ENCODE data around the gene C2CD5. TPM values are rescaled to one million over a fixed set of nuclear protein-coding genes. Genes with fewer than 3 reads are reported as not detected.
A peak's percentile ranks its signal among the peaks of the same experiment; 100 is the strongest.

C2CD5 gene
- polyA plus RNA-seq (2012; rRNA removed), result 9.2 and 12.1 TPM in 2 replicates
- 11.7 and 12.2 TPM in 2 replicates for polyA plus RNA-seq (2012; cell fraction: cytosol; rRNA removed)
- 12.5 and 28.0 TPM in 2 replicates for polyA plus RNA-seq (2012; cell fraction: nucleus; rRNA removed)

GRCh38 chr12:22544038-22544979 is at the start of gene C2CD5:
Gene C2CD5 (minus strand): TSS chr12:22544542. CDS start chr12:22544150, 392 bp downstream.
- CTCF ChIA-PET, result interaction anchor here (0.7 to 1.5 kb wide), 5 partner anchors 12 to 463 kb away, joined by 3 to 6 read pairs (median 4); no protein-coding TSS in a partner anchor
- H4K20me1 ChIP-seq (ENCODE audit: insufficient read depth), result no peaks in the 10 kb centered on the region
- no peaks in the 10 kb centered on the region for H3K27me3 ChIP-seq (ENCODE audit: insufficient read depth)
- H3F3A ChIP-seq (replicated peaks; ENCODE audit: insufficient read depth), result no peaks in the 10 kb centered on the region
- H3K4me3 ChIP-seq (ENCODE audit: low read depth in 2 of 2, low read length in 1 of 2), result peak within 1 kb of the TSS; percentile 77
- peak within 1 kb of the TSS; percentile 82 for H3K9ac ChIP-seq
- no peaks in the 10 kb centered on the region for H3K9me2 ChIP-seq
- no peaks in the 10 kb centered on the region for H3K9me3 ChIP-seq
- H3K27ac ChIP-seq (ENCODE audit: low read depth in 2 of 2, low read length in 1 of 2), result peak within 1 kb of the TSS; percentile 92 to 94
- H2AFZ ChIP-seq (ENCODE audit: low read depth), result peak within 1 kb of the TSS; percentile 99
- POLR2A ChIA-PET, result interaction anchor here (0.6 to 1.8 kb wide), 4 partner anchors 15 to 497 kb away, joined by 3 to 12 read pairs (median 3); partner anchors contain the start of gene ETNK1
- WGBS (ENCODE audit: low lambda C conversion rate), result 1% methylated on average over 63 of the region's 80 CpGs
- peaks cover 18% of the 10 kb centered on the region for H3K79me2 ChIP-seq (ENCODE audit: insufficient read depth)
- H3K36me3 ChIP-seq (replicated peaks in 1 of 2; ENCODE audit: control insufficient read depth in 1 of 2, insufficient read depth in 2 of 2, low read length in 1 of 2), result peaks cover 0 to 9% of the 10 kb centered on the region in 2 experiments
- H3K4me2 ChIP-seq, result peak within 1 kb of the TSS; percentile 79
- H3K4me1 ChIP-seq (ENCODE audit: control insufficient read depth in 1 of 2, insufficient read depth in 2 of 2, low read depth in 1 of 2, low read length in 1 of 2), result no peaks in the 10 kb centered on the region; a peak in 1 of 4 replicates
- DNase-seq, result peak; percentile 93
- TF ChIP-seq NFIC (IDR thresholded peaks at IDR 0.05; ENCODE audit: borderline replicate concordance), result peak; percentile 48; the same call in 1 of the 2 replicates
- 0 out of 2 replicates have a peak, but pooled peaks have one; percentile 18 for TF ChIP-seq FOXJ3 (CRISPR knock-in tag; IDR thresholded peaks at IDR 0.05)
- TF ChIP-seq RCOR1 (IDR thresholded peaks at IDR 0.05; ENCODE audit: low read length), result peak; percentile 67
- no peak for TF ChIP-seq FOXM1 (IDR thresholded peaks at IDR 0.05; ENCODE audit: low read depth)
- TF ChIP-seq FOSL2 (IDR thresholded peaks at IDR 0.05; ENCODE audit: borderline replicate concordance, low read depth), result no peak
- TF ChIP-seq JUND (IDR thresholded peaks at IDR 0.05), result no peak
- peak; percentile 29; the same call in 1 of the 2 replicates for TF ChIP-seq REST (IDR thresholded peaks at IDR 0.05; ENCODE audit: low read depth, low read length)
- peak; percentile 97 for TF ChIP-seq MAX (IDR thresholded peaks at IDR 0.05; ENCODE audit: low read depth)
- TF ChIP-seq ZBTB33 (IDR thresholded peaks at IDR 0.05; ENCODE audit: borderline replicate concordance, low read depth), result peak; percentile 14; the same call in 1 of the 2 replicates
- TF ChIP-seq SMC3 (IDR thresholded peaks at IDR 0.05; ENCODE audit: low read depth, low read length), result peak; percentile 30; the same call in 1 of the 2 replicates
- TF ChIP-seq RAD21 (IDR thresholded peaks at IDR 0.05; ENCODE audit: low read length), result peak; percentile 36
- TF ChIP-seq POLR2AphosphoS5 (IDR thresholded peaks at IDR 0.05; ENCODE audit: low read depth, low read length), result peak; percentile 49; the same call in 1 of the 2 replicates
- peak; percentile 85; the same call in 1 of the 2 replicates for TF ChIP-seq SIN3A (IDR thresholded peaks at IDR 0.05; ENCODE audit: borderline replicate concordance, low read depth, low read length)
- no peak; the same call in 1 of the 2 replicates for TF ChIP-seq USF2 (IDR thresholded peaks at IDR 0.05; ENCODE audit: borderline replicate concordance, low read depth, low read length)
- TF ChIP-seq MXI1 (IDR thresholded peaks at IDR 0.05; ENCODE audit: low read depth, low read length), result peak; percentile 63
- TF ChIP-seq NRF1 (IDR thresholded peaks at IDR 0.05; ENCODE audit: low read depth, low read length), result peak; percentile 44; the same call in 1 of the 2 replicates
- TF ChIP-seq CHD2 (IDR thresholded peaks at IDR 0.05; ENCODE audit: low read length, partially characterized antibody), result peak; percentile 93
- peak; percentile 86 for TF ChIP-seq GATA2 (CRISPR knock-in tag; IDR thresholded peaks at IDR 0.05)
- peak; percentile 79 for TF ChIP-seq ELF1 (IDR thresholded peaks at IDR 0.05)
- TF ChIP-seq YY1 (IDR thresholded peaks at IDR 0.05; ENCODE audit: low read depth), result peak; percentile 97
- TF ChIP-seq USF1 (IDR thresholded peaks at IDR 0.05; ENCODE audit: borderline replicate concordance, low read depth), result no peak
- no peak for TF ChIP-seq EZH2phosphoT487 (IDR thresholded peaks at IDR 0.05; ENCODE audit: borderline replicate concordance, low read depth)
- TF ChIP-seq TAF1 (IDR thresholded peaks at IDR 0.05; ENCODE audit: borderline replicate concordance, low read depth, low read length), result peak; percentile 71; the same call in 1 of the 2 replicates

Data from SK-N-SH (cell line).